ENCODE data around the gene CCDC137.

DNA sequence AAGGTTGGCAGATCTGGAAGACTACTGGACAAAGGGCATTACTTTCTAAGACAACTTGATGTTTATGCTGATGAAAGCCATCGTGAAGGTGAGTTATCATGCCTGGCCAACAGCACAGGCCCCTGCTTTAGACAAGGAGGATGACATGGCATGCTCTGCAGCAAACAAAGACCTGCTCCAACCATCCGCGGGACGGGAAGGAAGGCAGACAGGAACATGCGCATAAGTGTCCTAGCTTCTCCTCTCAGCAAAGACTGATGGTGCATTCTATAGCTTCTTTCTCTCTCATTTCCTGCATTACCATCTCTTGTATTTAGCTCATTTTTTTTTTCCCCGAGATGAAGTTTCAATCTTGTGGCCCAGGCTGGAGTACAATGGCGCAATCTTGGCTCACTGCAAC is 35.1 kb upstream of the CCDC137 start:
- TF ChIP-seq POLR2A (IDR thresholded peaks at IDR 0.05) = no peak
- TF ChIP-seq, protein P1, sequence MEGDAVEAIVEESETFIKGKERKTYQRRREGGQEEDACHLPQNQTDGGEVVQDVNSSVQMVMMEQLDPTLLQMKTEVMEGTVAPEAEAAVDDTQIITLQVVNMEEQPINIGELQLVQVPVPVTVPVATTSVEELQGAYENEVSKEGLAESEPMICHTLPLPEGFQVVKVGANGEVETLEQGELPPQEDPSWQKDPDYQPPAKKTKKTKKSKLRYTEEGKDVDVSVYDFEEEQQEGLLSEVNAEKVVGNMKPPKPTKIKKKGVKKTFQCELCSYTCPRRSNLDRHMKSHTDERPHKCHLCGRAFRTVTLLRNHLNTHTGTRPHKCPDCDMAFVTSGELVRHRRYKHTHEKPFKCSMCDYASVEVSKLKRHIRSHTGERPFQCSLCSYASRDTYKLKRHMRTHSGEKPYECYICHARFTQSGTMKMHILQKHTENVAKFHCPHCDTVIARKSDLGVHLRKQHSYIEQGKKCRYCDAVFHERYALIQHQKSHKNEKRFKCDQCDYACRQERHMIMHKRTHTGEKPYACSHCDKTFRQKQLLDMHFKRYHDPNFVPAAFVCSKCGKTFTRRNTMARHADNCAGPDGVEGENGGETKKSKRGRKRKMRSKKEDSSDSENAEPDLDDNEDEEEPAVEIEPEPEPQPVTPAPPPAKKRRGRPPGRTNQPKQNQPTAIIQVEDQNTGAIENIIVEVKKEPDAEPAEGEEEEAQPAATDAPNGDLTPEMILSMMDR (IDR thresholded peaks at IDR 0.05) = no peak

All from esophagus squamous epithelium (tissue), 4 donors.